Neuronal stem cell (in vitro differentiated cells): ENCODE results near the gene DEAF1.

ENCODE experiments used
- DNase-seq: peaks from one replicate; pipeline ENCODE4 v3.0.0-alpha.2; 2013; ENCODE audit warnings: low spot score
- H2AFZ ChIP-seq: one replicate; pipeline ENCODE4 v1.6.1; 2013; ENCODE audit warnings: mild to moderate bottlenecking, low read length, inconsistent platforms
- H2AK5ac ChIP-seq: 2 replicates; pipeline ENCODE4 v1.6.1; 2013; ENCODE audit warnings: low read depth, mild to moderate bottlenecking, inconsistent platforms, low read length, moderate library complexity, mixed read lengths
- H2BK120ac ChIP-seq: 2 replicates; pipeline ENCODE4 v1.6.1; 2013; ENCODE audit warnings: low read depth, mild to moderate bottlenecking, inconsistent platforms, low read length, moderate library complexity, mixed read lengths
- H2BK12ac ChIP-seq: one replicate; pipeline ENCODE4 v1.6.1; 2013; ENCODE audit warnings: low read length, inconsistent platforms
- H2BK15ac ChIP-seq: 2 replicates; pipeline ENCODE4 v1.6.1; 2013; ENCODE audit warnings: mild to moderate bottlenecking, low read length, inconsistent platforms, mixed read lengths
- H2BK5ac ChIP-seq: one replicate; pipeline ENCODE4 v1.6.1; 2013; ENCODE audit warnings: inconsistent platforms, mild to moderate bottlenecking, low read length, moderate library complexity
- H3K14ac ChIP-seq: one replicate; pipeline ENCODE4 v1.6.1; 2013; ENCODE audit warnings: low read length, inconsistent platforms
- H3K18ac ChIP-seq: 2 replicates; pipeline ENCODE4 v1.6.1; 2013; ENCODE audit warnings: low read length, inconsistent platforms
- H3K23ac ChIP-seq: 2 replicates; pipeline ENCODE4 v1.6.1; 2013; ENCODE audit warnings: low read depth, mild to moderate bottlenecking, mixed read lengths, low read length, inconsistent platforms; ENCODE audit not compliant: poor library complexity
- H3K27ac ChIP-seq: replicated peaks from 3 replicates; pipeline ENCODE4 v1.5.1; 2013; ENCODE audit warnings: low read length, inconsistent platforms
- H3K27me3 ChIP-seq, 3 experiments: 2 replicates each; pipeline ENCODE4 v1.6.1; 2013; ENCODE audit warnings: low read length in 3 of 3, mild to moderate bottlenecking in 2 of 3, inconsistent platforms in 1 of 3, low read depth in 1 of 3, mixed read lengths in 1 of 3, moderate library complexity in 1 of 3; ENCODE audit not compliant: control insufficient read depth in 3 of 3, insufficient read depth in 3 of 3
- H3K36me3 ChIP-seq, 2 donors: replicated peaks in 1 of 2; 2 replicates each; pipeline ENCODE4 v1.6.1; 2013; ENCODE audit warnings: low read length in 2 of 2; ENCODE audit not compliant: control insufficient read depth in 2 of 2, insufficient read depth in 2 of 2
- H3K4ac ChIP-seq: 2 replicates; pipeline ENCODE4 v1.6.1; 2013; ENCODE audit warnings: inconsistent platforms, mild to moderate bottlenecking, low read length, moderate library complexity
- H3K4me1 ChIP-seq, 2 donors: 1 replicate in 1 of 2; 2 replicates in 1 of 2; pipeline ENCODE4 v1.6.1; 2013; ENCODE audit warnings: low read length in 2 of 2, low read depth in 1 of 2; ENCODE audit not compliant: control insufficient read depth in 2 of 2, insufficient read depth in 1 of 2
- H3K4me2 ChIP-seq: one replicate; pipeline ENCODE4 v1.6.1; 2013; ENCODE audit warnings: mild to moderate bottlenecking, low read length, inconsistent platforms; ENCODE audit not compliant: insufficient read depth, poor library complexity, severe bottlenecking
- H3K4me3 ChIP-seq, 2 donors: 2 replicates each; pipeline ENCODE4 v1.5.1; 2013; ENCODE audit warnings: low read length in 2 of 2, mild to moderate bottlenecking in 2 of 2, inconsistent platforms in 1 of 2, moderate library complexity in 1 of 2
- H3K79me1 ChIP-seq: one replicate; pipeline ENCODE4 v1.6.1; 2013; ENCODE audit warnings: low read depth, mild to moderate bottlenecking, inconsistent platforms, low read length, moderate library complexity
- H3K9ac ChIP-seq: one replicate; pipeline ENCODE4 v1.6.1; 2013; ENCODE audit warnings: mild to moderate bottlenecking, low read depth, low read length, inconsistent platforms; ENCODE audit not compliant: poor library complexity
- H3K9me3 ChIP-seq, 2 donors: replicated peaks in 1 of 2; 2 replicates each; pipeline versions ENCODE3 to v1.6.1; 2013; ENCODE audit warnings: low read length in 2 of 2, mild to moderate bottlenecking in 2 of 2, inconsistent platforms in 1 of 2, low read depth in 1 of 2, mixed read lengths in 1 of 2, moderate library complexity in 1 of 2; ENCODE audit not compliant: control insufficient read depth in 2 of 2, insufficient read depth in 1 of 2
- H4K8ac ChIP-seq: one replicate; pipeline ENCODE4 v1.6.1; 2013; ENCODE audit warnings: low read depth, mild to moderate bottlenecking, inconsistent platforms, low read length, moderate library complexity
- H4K91ac ChIP-seq: one replicate; pipeline ENCODE4 v1.6.1; 2013; ENCODE audit warnings: low read length, low read depth, mild to moderate bottlenecking, inconsistent platforms; ENCODE audit not compliant: poor library complexity
- WGBS, 2 donors: extraction: QIAGEN DNeasy Blood & Tissue Kit; methylation state at CpG; one replicate each; pipeline ENCODE4 v1.1.7; 2013; ENCODE audit warnings: missing lambda C conversion rate in 2 of 2, mixed read lengths in 1 of 2; ENCODE audit not compliant: insufficient read length in 2 of 2, insufficient replicate concordance in 1 of 2; ENCODE audit errors: extremely low coverage in 2 of 2; 5-methylcytosine and 5-hydroxymethylcytosine counted together

The DEAF1 gene

GRCh38 chr11:678297-678696 is 16.7 kb downstream of the DEAF1 start:
- no peak for DNase-seq
- Histone ChIP-seq H3K14ac (no peak overlapping the region), H4K8ac (no peak overlapping the region), H3K4me3 (no peak overlapping the region), H2BK5ac (no peak overlapping the region), H3K23ac (no peak overlapping the region), H3K36me3 (peaks cover 40 to 83% of the 10 kb centered on the region in 2 donors), H3K27me3 (no peaks in the 10 kb centered on the region), H2BK120ac (no peak overlapping the region), H4K91ac (no peak overlapping the region), H3K4me1 (no peaks in the 10 kb centered on the region), H3K9me3 (peaks cover 0 to 2% of the 10 kb centered on the region in 2 donors), H3K4me2 (no peak overlapping the region), H2AFZ (no peak overlapping the region), H3K27ac (no peak overlapping the region), H2BK12ac (no peak overlapping the region), H3K79me1 (no peaks in the 10 kb centered on the region), H2AK5ac (no peak overlapping the region), H2BK15ac (no peak overlapping the region), H3K18ac (no peak overlapping the region), H3K4ac (no peak overlapping the region), H3K9ac (no peak overlapping the region)
- WGBS, 2 donors = no CpG with 5 or more reads among the region's 3 CpGs

GRCh38 chr11:674406-674805 is 20.6 kb downstream of the DEAF1 start:
- Histone ChIP-seq H3K9ac (no peak overlapping the region), H3K9me3 (peaks cover 0 to 2% of the 10 kb centered on the region in 2 donors), H3K4me2 (no peak overlapping the region), H3K23ac (no peak overlapping the region), H3K4ac (no peak overlapping the region), H4K8ac (no peak overlapping the region), H3K14ac (no peak overlapping the region), H3K27me3 (no peaks in the 10 kb centered on the region), H2AK5ac (no peak overlapping the region), H2BK120ac (no peak overlapping the region), H2BK5ac (no peak overlapping the region), H3K4me1 (no peaks in the 10 kb centered on the region), H4K91ac (no peak overlapping the region), H3K79me1 (no peaks in the 10 kb centered on the region), H3K27ac (no peak overlapping the region), H2BK15ac (no peak overlapping the region), H3K18ac (no peak overlapping the region), H2AFZ (no peak overlapping the region), H2BK12ac (no peak overlapping the region), H3K36me3 (peaks cover 28 to 72% of the 10 kb centered on the region in 2 donors), H3K4me3 (no peak overlapping the region)
- DNase-seq = no peak
- no CpG with 5 or more reads among the region's 17 CpGs for WGBS, 2 donors

- no peak for DNase-seq
- Histone ChIP-seq H2AK5ac (no peak overlapping the region), H3K4ac (no peak overlapping the region), H3K36me3 (peaks cover 26 to 71% of the 10 kb centered on the region in 2 donors), H4K91ac (no peak overlapping the region), H2BK120ac (no peak overlapping the region), H3K4me1 (no peaks in the 10 kb centered on the region), H3K23ac (no peak overlapping the region), H3K9me3 (peaks cover 0 to 2% of the 10 kb centered on the region in 2 donors), H2BK5ac (no peak overlapping the region), H3K9ac (no peak overlapping the region), H3K4me2 (no peak overlapping the region), H3K27ac (no peak overlapping the region), H3K4me3 (no peak overlapping the region), H3K14ac (no peak overlapping the region), H3K18ac (no peak overlapping the region), H4K8ac (no peak overlapping the region), H2BK15ac (no peak overlapping the region), H3K79me1 (no peaks in the 10 kb centered on the region), H2AFZ (no peak overlapping the region), H3K27me3 (no peaks in the 10 kb centered on the region), H2BK12ac (no peak overlapping the region)
- no CpG with 5 or more reads among the region's 8 CpGs for WGBS, 2 donors
Observed at GRCh38 chr11:673866-674265, 21.2 kb downstream of the DEAF1 start.

- Histone ChIP-seq H2BK5ac (no peak overlapping the region), H3K4me3 (no peak overlapping the region), H3K18ac (no peak overlapping the region)
Observed at GRCh38 chr11:665704-666281, 29.2 kb downstream of the DEAF1 start.

More at GRCh38 chr11:665704-666281, 29.2 kb downstream of the DEAF1 start:
- H2BK15ac ChIP-seq = no peak overlapping the region
- H3K27me3 ChIP-seq = no peaks in the 10 kb centered on the region
- H2AFZ ChIP-seq = no peak overlapping the region
- no peak overlapping the region for H3K4me2 ChIP-seq
- no peak overlapping the region for H3K23ac ChIP-seq
- no peak overlapping the region for H3K14ac ChIP-seq
- no peak overlapping the region for H2BK120ac ChIP-seq
- WGBS, 2 donors = no CpG with 5 or more reads among the region's 11 CpGs
- no peak overlapping the region for H4K91ac ChIP-seq
- H2BK12ac ChIP-seq = no peak overlapping the region
- no peak overlapping the region for H2AK5ac ChIP-seq
- no peak overlapping the region for H4K8ac ChIP-seq
- peaks cover 15 to 64% of the 10 kb centered on the region in 2 donors for H3K36me3 ChIP-seq
- H3K9me3 ChIP-seq = peaks cover 2 to 5% of the 10 kb centered on the region in 2 donors
- no peak overlapping the region for H3K9ac ChIP-seq
- DNase-seq = no peak
- H3K79me1 ChIP-seq = peaks cover 2% of the 10 kb centered on the region
- H3K27ac ChIP-seq = no peak overlapping the region
- no peaks in the 10 kb centered on the region for H3K4me1 ChIP-seq
- no peak overlapping the region for H3K4ac ChIP-seq
